Osteocyte (in vitro differentiated cells): ENCODE data around the gene NR5A2. TPM values are rescaled to one million over a fixed set of nuclear protein-coding genes. Genes with fewer than 3 reads are reported as not detected.

ENCODE experiments used
- DNase-seq: peaks from one replicate; pipeline ENCODE4 v3.0.0; 2021; ENCODE audit warnings: mixed read lengths; ENCODE audit not compliant: unreplicated experiment; ENCODE audit errors: extremely low spot score
- H3K27ac Mint-ChIP-seq: one replicate; pipeline ENCODE4 v1.8.0; 2021; ENCODE audit warnings: mild to moderate bottlenecking, mixed read lengths; ENCODE audit not compliant: unreplicated experiment
- H3K27me3 Mint-ChIP-seq: one replicate; pipeline ENCODE4 v1.8.0; 2021; ENCODE audit warnings: mixed read lengths; ENCODE audit not compliant: unreplicated experiment
- H3K36me3 Mint-ChIP-seq: one replicate; pipeline ENCODE4 v1.8.0; 2021; ENCODE audit warnings: mixed read lengths; ENCODE audit not compliant: unreplicated experiment
- H3K4me1 Mint-ChIP-seq: one replicate; pipeline ENCODE4 v1.8.0; 2021; ENCODE audit warnings: mixed read lengths; ENCODE audit not compliant: unreplicated experiment
- H3K4me3 Mint-ChIP-seq: one replicate; pipeline ENCODE4 v1.8.0; 2021; ENCODE audit warnings: mild to moderate bottlenecking, moderate library complexity, mixed read lengths; ENCODE audit not compliant: unreplicated experiment
- H3K9me3 Mint-ChIP-seq: one replicate; pipeline ENCODE4 v1.8.0; 2021; ENCODE audit warnings: mixed read lengths; ENCODE audit not compliant: unreplicated experiment
- total RNA-seq: library from RNA; stranded (reverse); gene quantifications from 2 replicates; pipeline ENCODE4 v1.2.1, GENCODE V29; 2021
- TF ChIP-seq, protein P1 (sequence below): fragments of 200-600 bp; sonication (generic); IDR thresholded peaks from 2 replicates; pipeline ENCODE4 v1.5.0; 2021; ENCODE audit warnings: antibody characterized with exemption, mild to moderate bottlenecking, moderate library complexity

NR5A2 gene
- total RNA-seq, 1 donor from 2014 or later: not detected

DNA sequence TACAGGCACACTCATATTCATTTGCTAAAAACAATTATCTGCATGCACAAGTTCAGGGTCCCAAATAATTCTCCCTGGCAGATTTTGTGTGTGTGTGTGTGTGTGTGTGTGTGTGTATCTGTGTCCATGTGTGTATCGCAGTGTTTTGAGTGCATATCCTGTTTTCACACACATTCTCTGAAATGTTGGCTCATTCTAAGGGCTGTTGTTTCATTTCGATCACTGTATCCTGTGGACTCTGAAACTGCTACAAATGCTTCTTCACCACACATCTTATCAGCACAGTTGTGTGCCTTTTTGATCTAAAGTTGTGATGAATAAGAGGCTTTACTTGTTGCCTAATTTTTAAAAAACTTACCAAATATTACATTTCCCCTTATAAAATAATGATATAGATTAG lies 34.6 kb downstream of the NR5A2 start:
- DNase-seq: no peak
- Mint-ChIP-seq H3K27me3 (peaks cover 46% of the 10 kb centered on the region), H3K4me3 (no peak overlapping the region), H3K36me3 (no peaks in the 10 kb centered on the region), H3K4me1 (no peaks in the 10 kb centered on the region), H3K9me3 (no peaks in the 10 kb centered on the region), H3K27ac (no peak overlapping the region)
- TF ChIP-seq, protein P1, sequence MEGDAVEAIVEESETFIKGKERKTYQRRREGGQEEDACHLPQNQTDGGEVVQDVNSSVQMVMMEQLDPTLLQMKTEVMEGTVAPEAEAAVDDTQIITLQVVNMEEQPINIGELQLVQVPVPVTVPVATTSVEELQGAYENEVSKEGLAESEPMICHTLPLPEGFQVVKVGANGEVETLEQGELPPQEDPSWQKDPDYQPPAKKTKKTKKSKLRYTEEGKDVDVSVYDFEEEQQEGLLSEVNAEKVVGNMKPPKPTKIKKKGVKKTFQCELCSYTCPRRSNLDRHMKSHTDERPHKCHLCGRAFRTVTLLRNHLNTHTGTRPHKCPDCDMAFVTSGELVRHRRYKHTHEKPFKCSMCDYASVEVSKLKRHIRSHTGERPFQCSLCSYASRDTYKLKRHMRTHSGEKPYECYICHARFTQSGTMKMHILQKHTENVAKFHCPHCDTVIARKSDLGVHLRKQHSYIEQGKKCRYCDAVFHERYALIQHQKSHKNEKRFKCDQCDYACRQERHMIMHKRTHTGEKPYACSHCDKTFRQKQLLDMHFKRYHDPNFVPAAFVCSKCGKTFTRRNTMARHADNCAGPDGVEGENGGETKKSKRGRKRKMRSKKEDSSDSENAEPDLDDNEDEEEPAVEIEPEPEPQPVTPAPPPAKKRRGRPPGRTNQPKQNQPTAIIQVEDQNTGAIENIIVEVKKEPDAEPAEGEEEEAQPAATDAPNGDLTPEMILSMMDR: no peak

DNA sequence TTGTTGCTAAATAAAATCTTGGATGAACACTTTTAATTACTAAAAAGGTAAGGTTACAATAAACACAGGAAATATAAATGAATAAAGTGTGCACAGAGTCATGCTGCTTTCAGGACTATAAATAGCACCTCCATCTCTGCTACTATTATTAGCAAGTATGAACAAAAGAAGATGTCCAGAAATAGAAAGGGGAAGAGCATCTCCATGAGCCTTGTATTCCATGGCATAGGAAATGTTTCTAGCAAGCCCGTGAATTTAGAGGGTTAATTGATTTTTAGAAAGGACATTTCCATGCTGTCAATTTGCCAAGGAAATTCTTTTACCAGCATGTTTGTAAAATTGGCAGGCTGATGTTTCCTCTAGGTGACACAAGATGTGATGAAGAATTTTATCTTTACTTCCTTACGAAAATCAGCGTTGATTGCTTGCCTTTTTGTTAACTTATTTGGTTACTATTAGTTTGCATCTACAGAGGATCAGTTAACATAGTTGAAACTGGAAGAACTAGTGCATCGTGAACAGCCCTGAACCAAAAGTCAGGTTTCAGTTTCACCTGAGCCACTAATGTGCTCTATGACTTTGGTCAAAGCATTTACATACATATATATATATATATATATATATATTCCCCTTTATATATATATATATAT lies 45.3 kb downstream of the NR5A2 start:
- H3K27me3 Mint-ChIP-seq: peaks cover 66% of the 10 kb centered on the region
- H3K9me3 Mint-ChIP-seq: no peaks in the 10 kb centered on the region
- H3K4me1 Mint-ChIP-seq: peaks cover 9% of the 10 kb centered on the region
- H3K27ac Mint-ChIP-seq: no peak overlapping the region
- H3K4me3 Mint-ChIP-seq: no peak overlapping the region
- no peaks in the 10 kb centered on the region for H3K36me3 Mint-ChIP-seq
- TF ChIP-seq, protein P1: no peak
- no peak for DNase-seq

DNA sequence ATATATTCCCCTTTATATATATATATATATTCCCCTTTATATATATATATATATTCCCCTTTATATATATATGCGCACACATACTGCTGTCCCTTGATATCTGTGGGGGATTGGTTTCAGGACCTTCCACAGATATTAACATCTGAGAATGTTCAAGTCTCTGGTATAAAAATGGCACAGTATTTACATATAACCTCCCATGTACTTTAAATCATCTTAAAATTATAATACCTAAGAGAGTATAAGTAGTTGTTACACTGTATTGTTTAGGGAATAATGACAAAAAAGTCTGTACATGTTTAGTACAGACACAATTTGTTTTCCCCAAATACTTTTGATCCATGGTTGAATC lies 45.8 kb downstream of the NR5A2 start:
- peaks cover 9% of the 10 kb centered on the region for H3K4me1 Mint-ChIP-seq
- no peaks in the 10 kb centered on the region for H3K9me3 Mint-ChIP-seq
- peaks cover 64% of the 10 kb centered on the region for H3K27me3 Mint-ChIP-seq
- TF ChIP-seq, protein P1: no peak
- no peak overlapping the region for H3K27ac Mint-ChIP-seq
- no peaks in the 10 kb centered on the region for H3K36me3 Mint-ChIP-seq
- no peak overlapping the region for H3K4me3 Mint-ChIP-seq
- DNase-seq: no peak

DNA sequence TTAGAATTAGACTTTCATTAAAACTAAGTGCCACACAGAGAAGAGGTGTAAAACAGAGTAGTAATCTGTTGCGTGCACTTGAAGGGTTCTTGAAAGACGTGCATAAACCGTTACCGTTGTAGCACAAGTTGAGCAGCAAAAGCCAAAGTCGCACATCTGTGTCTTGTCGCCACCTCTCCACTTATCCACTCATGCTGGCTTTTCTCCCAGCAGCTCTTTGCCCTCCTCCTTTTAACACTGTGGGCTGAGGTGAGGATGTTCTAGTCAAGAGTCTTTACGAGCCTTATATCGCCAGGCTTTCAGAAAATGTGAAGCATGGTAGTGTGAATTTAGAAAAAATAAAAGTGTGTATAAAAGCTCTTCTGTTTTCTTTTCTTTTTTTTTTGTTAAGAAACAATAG lies 48.0 kb downstream of the NR5A2 start:
- Mint-ChIP-seq H3K27me3 (peaks cover 56% of the 10 kb centered on the region), H3K36me3 (no peaks in the 10 kb centered on the region), H3K4me1 (peaks cover 9% of the 10 kb centered on the region), H3K27ac (no peak overlapping the region), H3K9me3 (no peaks in the 10 kb centered on the region), H3K4me3 (no peak overlapping the region)
- DNase-seq: no peak
- TF ChIP-seq, protein P1: no peak

DNA sequence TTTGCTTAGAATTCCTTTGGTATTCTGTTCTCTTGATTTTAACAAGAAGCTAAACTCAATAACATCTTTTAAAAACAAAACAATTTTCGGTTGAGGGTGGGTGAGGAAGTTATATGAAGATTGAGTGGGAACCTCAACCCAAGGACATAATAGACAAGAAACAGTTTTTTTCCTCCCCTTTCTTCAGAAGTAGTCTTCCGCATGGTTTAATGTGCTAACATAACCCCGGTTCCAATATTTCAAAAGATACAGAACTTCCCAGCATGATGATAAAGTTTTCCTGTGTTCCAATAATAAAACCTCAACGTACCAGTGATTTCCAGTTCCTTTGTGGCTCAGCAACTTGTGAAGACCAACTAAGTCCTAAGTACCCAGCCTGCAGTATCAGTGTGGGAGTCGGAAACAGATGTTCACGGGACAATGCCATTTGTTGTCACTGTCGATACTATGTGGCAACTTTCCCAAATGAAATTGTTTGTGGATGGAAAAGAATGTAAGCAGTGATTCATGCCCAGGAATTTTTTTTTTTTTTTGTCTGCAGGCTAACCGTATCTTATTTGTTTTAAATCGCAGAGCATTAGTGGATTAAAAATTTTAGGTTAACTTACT lies 48.5 kb downstream of the NR5A2 start:
- no peak overlapping the region for H3K27ac Mint-ChIP-seq
- H3K27me3 Mint-ChIP-seq: peaks cover 57% of the 10 kb centered on the region
- peaks cover 9% of the 10 kb centered on the region for H3K4me1 Mint-ChIP-seq

More for the DNA sequence above, 48.5 kb downstream of the NR5A2 start:
- no peaks in the 10 kb centered on the region for H3K36me3 Mint-ChIP-seq
- no peak overlapping the region for H3K4me3 Mint-ChIP-seq
- no peak for DNase-seq
- TF ChIP-seq, protein P1: no peak
- H3K9me3 Mint-ChIP-seq: no peaks in the 10 kb centered on the region
